IPS DF 6.9 (cell line): ENCODE measurements around the gene USF1.
A peak's percentile ranks its signal among the peaks of the same experiment; 100 is the strongest.

Experiments used
- DNase-seq: peaks from one replicate; pipeline ENCODE4 v3.0.0-alpha.2; 2013; ENCODE audit warnings: low read depth, low spot score
- H3K27ac ChIP-seq: one replicate; pipeline ENCODE4 v1.5.1; 2013; ENCODE audit warnings: low read length, control low read depth
- H3K27me3 ChIP-seq: 2 replicates; pipeline ENCODE4 v1.6.1; 2013; ENCODE audit warnings: mild to moderate bottlenecking, low read length; ENCODE audit not compliant: control insufficient read depth, insufficient read depth
- H3K36me3 ChIP-seq: 2 replicates; pipeline ENCODE4 v1.6.1; 2013; ENCODE audit warnings: low read length; ENCODE audit not compliant: control insufficient read depth, insufficient read depth
- H3K4me1 ChIP-seq: 2 replicates; pipeline ENCODE4 v1.6.1; 2013; ENCODE audit warnings: low read length; ENCODE audit not compliant: control insufficient read depth, insufficient read depth
- H3K4me3 ChIP-seq: 2 replicates; pipeline ENCODE4 v1.5.1; 2013; ENCODE audit warnings: mild to moderate bottlenecking, low read length
- H3K9me3 ChIP-seq: 2 replicates; pipeline ENCODE4 v1.6.1; 2013; ENCODE audit warnings: low read length, inconsistent platforms; ENCODE audit not compliant: control insufficient read depth, insufficient read depth
- WGBS: extraction: QIAGEN DNeasy Blood & Tissue Kit; methylation state at CpG from one replicate; pipeline ENCODE4 v1.1.7; 2013; ENCODE audit warnings: mixed read lengths, missing lambda C conversion rate; ENCODE audit not compliant: insufficient read length, insufficient coverage; 5-methylcytosine and 5-hydroxymethylcytosine counted together

USF1 gene

DNA sequence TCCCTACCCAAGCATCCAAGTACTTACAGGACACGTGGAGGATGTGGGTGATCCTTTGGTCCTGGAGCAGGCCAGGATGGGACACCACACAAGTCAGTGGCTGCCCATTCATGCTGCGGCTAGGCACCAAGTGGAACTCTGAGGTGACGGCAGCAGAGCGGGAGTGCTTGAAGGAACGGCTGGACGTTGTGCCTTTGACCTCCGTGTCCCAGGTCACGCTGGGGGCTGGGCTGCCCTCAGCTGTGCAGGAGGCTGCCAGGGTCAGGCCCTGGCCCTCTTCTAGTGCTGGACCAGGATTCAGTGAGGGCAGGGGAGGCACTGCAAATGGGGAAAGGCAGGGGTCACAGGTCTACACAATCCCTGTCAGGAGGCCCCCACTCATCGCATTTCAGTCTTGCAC is 31.6 kb upstream of the USF1 start:
- H3K4me3 ChIP-seq, result no peak overlapping the region
- H3K36me3 ChIP-seq, result no peaks in the 10 kb centered on the region
- WGBS, result no CpG with 5 or more reads among the region's 9 CpGs
- H3K4me1 ChIP-seq, result no peaks in the 10 kb centered on the region
- H3K27me3 ChIP-seq, result no peaks in the 10 kb centered on the region
- H3K9me3 ChIP-seq, result no peaks in the 10 kb centered on the region
- DNase-seq, result no peak
- no peak overlapping the region for H3K27ac ChIP-seq

- H3K9me3 ChIP-seq, result no peaks in the 10 kb centered on the region
- H3K36me3 ChIP-seq, result no peaks in the 10 kb centered on the region
- H3K27ac ChIP-seq, result no peak overlapping the region
- H3K4me3 ChIP-seq, result no peak overlapping the region
- H3K27me3 ChIP-seq, result no peaks in the 10 kb centered on the region
- DNase-seq, result no peak
- no peaks in the 10 kb centered on the region for H3K4me1 ChIP-seq
Measured at GRCh38 chr1:161076410-161076809, 30.6 kb upstream of the USF1 start.

DNA sequence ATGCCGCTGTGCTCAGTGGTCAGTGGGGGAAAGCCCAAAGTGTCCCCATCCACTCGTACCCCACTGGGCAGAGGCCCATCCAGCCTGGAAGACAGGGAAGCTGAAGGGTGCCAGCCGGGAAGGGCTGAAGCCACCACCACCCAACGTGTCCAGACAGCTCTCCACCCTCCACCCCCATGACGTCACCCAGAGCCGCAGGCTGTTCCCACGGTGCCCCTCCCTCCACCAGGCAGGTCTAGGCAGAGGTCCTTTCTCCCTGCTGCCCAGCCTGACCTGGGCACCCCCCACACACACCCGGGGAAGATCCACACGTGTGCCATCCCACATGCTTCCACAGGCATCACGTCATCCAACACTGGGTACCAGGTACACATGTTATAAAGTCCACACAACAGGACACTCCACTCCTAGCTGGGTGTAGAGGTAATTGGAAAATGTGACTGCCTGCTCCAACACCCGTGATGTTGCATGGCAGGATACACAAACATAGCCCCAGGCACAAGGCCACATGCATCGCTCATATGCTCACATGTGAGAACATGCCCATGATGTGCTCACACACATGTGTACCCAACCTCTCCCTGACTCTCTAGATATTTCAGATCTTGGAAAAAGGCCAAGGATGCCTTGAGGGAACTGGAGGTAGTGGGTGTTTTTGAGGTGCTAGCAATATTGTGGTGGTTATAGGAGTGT is 29.0 kb upstream of the USF1 start:
- no CpG with 5 or more reads among the region's 12 CpGs for WGBS
- no peaks in the 10 kb centered on the region for H3K9me3 ChIP-seq
- DNase-seq, result no peak
- no peaks in the 10 kb centered on the region for H3K27me3 ChIP-seq
- no peaks in the 10 kb centered on the region for H3K36me3 ChIP-seq
- H3K4me1 ChIP-seq, result no peaks in the 10 kb centered on the region
- H3K4me3 ChIP-seq, result no peak overlapping the region
- H3K27ac ChIP-seq, result no peak overlapping the region

DNA sequence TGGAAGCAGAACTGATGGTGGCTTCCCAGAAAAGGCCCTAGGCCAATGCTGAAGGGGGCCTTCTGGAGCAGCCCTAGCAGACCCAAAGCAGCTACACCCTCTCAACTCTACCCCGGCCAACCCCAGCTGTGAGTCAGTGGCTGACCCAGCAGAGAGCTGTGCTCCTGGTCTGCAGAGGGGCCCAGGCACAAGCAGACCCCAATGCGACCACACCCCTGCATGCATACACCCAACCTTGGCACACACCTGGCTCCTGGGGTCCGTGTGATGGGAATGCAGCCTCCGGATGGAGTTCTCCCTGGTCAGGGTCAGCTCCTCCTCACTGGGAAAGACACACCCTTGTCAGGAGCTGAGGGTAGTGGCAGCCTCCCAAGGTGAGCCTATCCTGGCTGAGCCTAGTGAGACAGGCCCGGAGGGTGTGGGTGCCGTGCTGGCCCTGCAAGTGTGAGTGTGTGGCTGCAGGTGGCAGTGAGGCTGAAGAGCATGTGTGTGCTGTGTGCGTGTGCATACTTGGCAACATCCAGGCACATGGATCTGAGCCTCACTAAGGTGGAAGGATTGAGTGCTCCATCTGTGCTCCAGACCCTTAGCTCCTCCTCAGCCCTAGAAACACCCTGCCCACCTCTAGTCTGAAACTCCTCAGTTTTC is 27.8 kb upstream of the USF1 start:
- H3K4me3 ChIP-seq, result no peak overlapping the region
- H3K36me3 ChIP-seq, result no peaks in the 10 kb centered on the region
- WGBS, result no CpG with 5 or more reads among the region's 7 CpGs
- DNase-seq, result no peak
- no peak overlapping the region for H3K27ac ChIP-seq
- no peaks in the 10 kb centered on the region for H3K27me3 ChIP-seq
- no peaks in the 10 kb centered on the region; the same call in 1 of the 2 replicates for H3K4me1 ChIP-seq
- no peaks in the 10 kb centered on the region for H3K9me3 ChIP-seq

GRCh38 chr1:161072751-161073449 is 27.1 kb upstream of the USF1 start:
- Histone ChIP-seq H3K4me3 (no peak overlapping the region), H3K27ac (no peak overlapping the region), H3K36me3 (no peaks in the 10 kb centered on the region), H3K27me3 (no peaks in the 10 kb centered on the region), H3K9me3 (no peaks in the 10 kb centered on the region), H3K4me1 (no peaks in the 10 kb centered on the region; the same call in 1 of the 2 replicates)
- WGBS, result no CpG with 5 or more reads among the region's 19 CpGs
- DNase-seq, result no peak

- no peak overlapping the region for H3K4me3 ChIP-seq
- H3K4me1 ChIP-seq, result no peaks in the 10 kb centered on the region; the same call in 1 of the 2 replicates
- H3K9me3 ChIP-seq, result no peaks in the 10 kb centered on the region
- no peak overlapping the region for H3K27ac ChIP-seq
- H3K36me3 ChIP-seq, result no peaks in the 10 kb centered on the region
- H3K27me3 ChIP-seq, result no peaks in the 10 kb centered on the region
- peak; percentile 33 for DNase-seq
- WGBS, result no CpG with 5 or more reads among the region's 9 CpGs
Measured at GRCh38 chr1:161071886-161072371, 26.2 kb upstream of the USF1 start.

GRCh38 chr1:161070761-161071160 is 25.0 kb upstream of the USF1 start:
- H3K27me3 ChIP-seq, result no peaks in the 10 kb centered on the region
- H3K27ac ChIP-seq, result no peak overlapping the region
- no peak overlapping the region for H3K4me3 ChIP-seq
- no CpG with 5 or more reads among the region's 4 CpGs for WGBS
- no peaks in the 10 kb centered on the region for H3K36me3 ChIP-seq
- no peak for DNase-seq
- no peaks in the 10 kb centered on the region for H3K9me3 ChIP-seq
- no peaks in the 10 kb centered on the region; the same call in 1 of the 2 replicates for H3K4me1 ChIP-seq

- no peaks in the 10 kb centered on the region; the same call in 1 of the 2 replicates for H3K4me1 ChIP-seq
- H3K27me3 ChIP-seq, result no peaks in the 10 kb centered on the region
- H3K4me3 ChIP-seq, result no peak within 1 kb of the TSS
- no peaks in the 10 kb centered on the region for H3K9me3 ChIP-seq
- no CpG with 5 or more reads among the region's 9 CpGs for WGBS
- no peaks in the 10 kb centered on the region for H3K36me3 ChIP-seq
- DNase-seq, result no peak
- no peak within 1 kb of the TSS for H3K27ac ChIP-seq
Measured at GRCh38 chr1:161069731-161070270, 24.0 kb upstream of the USF1 start, which contains the start of gene ARHGAP30. Gene ARHGAP30 (minus strand): TSS chr1:161069891. CDS start chr1:161069624, 267 bp downstream.

DNA sequence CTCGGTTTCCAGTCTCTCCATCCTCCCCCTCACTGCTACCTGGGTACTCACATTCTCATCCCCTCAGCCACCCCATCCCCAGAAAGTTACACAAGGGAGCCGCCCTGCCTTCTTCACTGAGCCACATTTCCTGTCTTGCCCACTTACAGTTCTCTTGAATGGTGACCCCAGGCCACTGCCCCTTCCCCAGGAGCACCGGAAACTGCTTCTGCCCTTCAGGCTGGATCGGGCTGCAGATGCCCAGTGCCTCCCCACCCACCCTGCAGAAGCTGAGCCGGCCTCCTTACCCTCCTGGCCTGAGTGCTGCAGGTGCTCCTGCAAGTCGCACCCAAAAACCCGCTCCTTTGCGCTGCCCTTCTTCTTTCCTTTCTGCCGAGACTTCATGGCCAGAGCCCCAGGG is 23.5 kb upstream of the USF1 start:
- Histone ChIP-seq H3K4me3 (no peak overlapping the region), H3K9me3 (no peaks in the 10 kb centered on the region), H3K4me1 (no peaks in the 10 kb centered on the region; the same call in 1 of the 2 replicates), H3K36me3 (no peaks in the 10 kb centered on the region), H3K27ac (no peak overlapping the region), H3K27me3 (no peaks in the 10 kb centered on the region)
- no peak for DNase-seq
- no CpG with 5 or more reads among the region's 9 CpGs for WGBS
